Hepatocyte (in vitro differentiated cells): ENCODE results near the gene TSPAN10.

Experiments used
- EZH2 ChIP-seq: fragments of 200-600 bp; sonication (generic); IDR thresholded peaks from 2 replicates; pipeline ENCODE4 v1.6.1; 2016; ENCODE audit warnings: antibody characterized with exemption, mild to moderate bottlenecking, borderline replicate concordance
- TF ChIP-seq, protein P1 (sequence below): fragments of 200-600 bp; sonication (generic); IDR thresholded peaks from 2 replicates; pipeline ENCODE4 v1.5.1; 2016; ENCODE audit warnings: antibody characterized with exemption, mild to moderate bottlenecking; ENCODE audit not compliant: poor library complexity

GRCh38 chr17:81603846-81604610, 33.0 kb upstream of the TSPAN10 start:
- TF ChIP-seq, protein P1, sequence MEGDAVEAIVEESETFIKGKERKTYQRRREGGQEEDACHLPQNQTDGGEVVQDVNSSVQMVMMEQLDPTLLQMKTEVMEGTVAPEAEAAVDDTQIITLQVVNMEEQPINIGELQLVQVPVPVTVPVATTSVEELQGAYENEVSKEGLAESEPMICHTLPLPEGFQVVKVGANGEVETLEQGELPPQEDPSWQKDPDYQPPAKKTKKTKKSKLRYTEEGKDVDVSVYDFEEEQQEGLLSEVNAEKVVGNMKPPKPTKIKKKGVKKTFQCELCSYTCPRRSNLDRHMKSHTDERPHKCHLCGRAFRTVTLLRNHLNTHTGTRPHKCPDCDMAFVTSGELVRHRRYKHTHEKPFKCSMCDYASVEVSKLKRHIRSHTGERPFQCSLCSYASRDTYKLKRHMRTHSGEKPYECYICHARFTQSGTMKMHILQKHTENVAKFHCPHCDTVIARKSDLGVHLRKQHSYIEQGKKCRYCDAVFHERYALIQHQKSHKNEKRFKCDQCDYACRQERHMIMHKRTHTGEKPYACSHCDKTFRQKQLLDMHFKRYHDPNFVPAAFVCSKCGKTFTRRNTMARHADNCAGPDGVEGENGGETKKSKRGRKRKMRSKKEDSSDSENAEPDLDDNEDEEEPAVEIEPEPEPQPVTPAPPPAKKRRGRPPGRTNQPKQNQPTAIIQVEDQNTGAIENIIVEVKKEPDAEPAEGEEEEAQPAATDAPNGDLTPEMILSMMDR = no peak
- no peak for TF ChIP-seq EZH2
